Aorta (tissue), 5 donors: ENCODE results near the gene EPHA4. TPM values are rescaled to one million over a fixed set of nuclear protein-coding genes. Genes with fewer than 3 reads are reported as not detected.

Source experiments
- ATAC-seq: fragments of 200-7000 bp; cut with Tn5 transposase; one replicate; pipeline ENCODE4 v1.9.1; 2022; ENCODE audit warnings: moderate library complexity; ENCODE audit not compliant: low FRiP score
- DNase-seq, 2 donors: peaks; one replicate each; pipeline ENCODE4 v3.0.0-alpha.2; 2020
- H3K27ac ChIP-seq, 2 donors: one replicate each; pipeline ENCODE4 v1.5.1; 2013; ENCODE audit warnings: low read length in 2 of 2, mild to moderate bottlenecking in 2 of 2, moderate library complexity in 2 of 2, control low read depth in 1 of 2, inconsistent platforms in 1 of 2, low read depth in 1 of 2
- H3K27me3 ChIP-seq, 2 donors: one replicate each; pipeline ENCODE4 v1.6.1; 2013; ENCODE audit warnings: control low read depth in 1 of 2, low read length in 1 of 2, mild to moderate bottlenecking in 1 of 2, moderate library complexity in 1 of 2; ENCODE audit not compliant: insufficient read depth in 2 of 2, control insufficient read depth in 1 of 2
- H3K36me3 ChIP-seq, 2 donors: one replicate each; pipeline ENCODE4 v1.6.1; 2013; ENCODE audit warnings: control low read depth in 1 of 2, low read length in 1 of 2, mild to moderate bottlenecking in 1 of 2; ENCODE audit not compliant: insufficient read depth in 2 of 2, control insufficient read depth in 1 of 2
- H3K4me1 ChIP-seq, 2 donors: one replicate each; pipeline ENCODE4 v1.6.1; 2013; ENCODE audit warnings: low read length in 2 of 2, control low read depth in 1 of 2, mild to moderate bottlenecking in 1 of 2, moderate library complexity in 1 of 2; ENCODE audit not compliant: insufficient read depth in 2 of 2, control insufficient read depth in 1 of 2
- H3K4me3 ChIP-seq, 2 donors: one replicate each; pipeline ENCODE4 v1.5.1; 2013; ENCODE audit warnings: low read length in 2 of 2, control low read depth in 1 of 2, mild to moderate bottlenecking in 1 of 2
- H3K9me3 ChIP-seq: one replicate; pipeline ENCODE4 v1.6.1; 2013; ENCODE audit warnings: mild to moderate bottlenecking, low read length; ENCODE audit not compliant: control insufficient read depth
- WGBS, 2 donors: extraction: QIAGEN DNeasy Blood & Tissue Kit; methylation state at CpG; one replicate each; pipeline ENCODE4 v1.1.7; 2013; 5-methylcytosine and 5-hydroxymethylcytosine counted together
- intact Hi-C, 2 donors: fragments of 100-400 bp; cut with DNase I; formaldehyde crosslinking; loops; one replicate each; pipeline versions ENCODE4 v1.14.2 to v1.15.0; 2022
- polyA plus RNA-seq, 2 donors: library from polyadenylated mRNA; stranded (reverse); fragments of 200-250 nt; gene quantifications; one replicate each; pipeline ENCODE4 v1.2.3, GENCODE V29; 2013
- total RNA-seq, 2 donors: library from RNA; stranded (reverse); fragmentation: NEBNext Ultra II Directional; extraction: Animal tissue kit (Norgen Biotek cat#: 25700); gene quantifications; one replicate each; pipeline ENCODE4 v1.2.1, GENCODE V29; 2021
- donor health status: healthy with polysubstance abuse.
- donor health status: Bipolar disorder and iron deficiency.
- donor health status: DM: no; HTN: no; CAD: no.
- donor health status: DM: no; HTN: no; CAD: no.
- donor health status: DM: yes; HTN: yes; CAD: no.

Gene EPHA4
- total and polyA plus RNA-seq, 4 donors: 2.9 to 32.1 (median 12.6) TPM

- H3K4me1 ChIP-seq: peaks cover 0 to 2% of the 10 kb centered on the region in 2 donors
- H3K27ac ChIP-seq: no peak overlapping the region
- no peaks in the 10 kb centered on the region for H3K9me3 ChIP-seq
- no peaks in the 10 kb centered on the region for H3K36me3 ChIP-seq
- intact Hi-C loops: no loop called here
- ATAC-seq (no peak), DNase-seq (no peak)
- 91 to 95% methylated on average over 6 of the region's 6 CpGs for WGBS, 2 donors
- H3K4me3 ChIP-seq: no peak overlapping the region
- no peaks in the 10 kb centered on the region for H3K27me3 ChIP-seq
Observed at GRCh38 chr2:221541131-221541735, 30.9 kb downstream of the EPHA4 start.

GRCh38 chr2:221539246-221539645, 32.9 kb downstream of the EPHA4 start:
- ATAC-seq (no peak), DNase-seq (no peak)
- Histone ChIP-seq H3K4me3 (no peak overlapping the region), H3K4me1 (peaks cover 0 to 2% of the 10 kb centered on the region in 2 donors), H3K27ac (no peak overlapping the region), H3K27me3 (no peaks in the 10 kb centered on the region), H3K9me3 (no peaks in the 10 kb centered on the region), H3K36me3 (no peaks in the 10 kb centered on the region)
- intact Hi-C loops: no loop called here
- 93 to 95% methylated on average over 4 of the region's 4 CpGs for WGBS, 2 donors

GRCh38 chr2:221535824-221536223, 36.3 kb downstream of the EPHA4 start:
- ATAC-seq (no peak), DNase-seq (no peak)
- H3K36me3 ChIP-seq: no peaks in the 10 kb centered on the region
- no peak overlapping the region for H3K4me3 ChIP-seq
- H3K9me3 ChIP-seq: no peaks in the 10 kb centered on the region
- peaks cover 0 to 2% of the 10 kb centered on the region in 2 donors for H3K4me1 ChIP-seq
- intact Hi-C loops: no loop called here
- H3K27me3 ChIP-seq: no peaks in the 10 kb centered on the region
- H3K27ac ChIP-seq: no peak overlapping the region
- 96 to 98% methylated on average over 2 of the region's 2 CpGs for WGBS, 2 donors

GRCh38 chr2:221533299-221533698, 38.8 kb downstream of the EPHA4 start:
- no peak overlapping the region for H3K4me3 ChIP-seq
- DNase-seq (no peak), ATAC-seq (no peak)
- intact Hi-C loops: no loop called here
- H3K27ac ChIP-seq: no peak overlapping the region
- no peaks in the 10 kb centered on the region for H3K36me3 ChIP-seq
- WGBS, 2 donors: 93 to 95% methylated on average over 6 of the region's 6 CpGs
- no peaks in the 10 kb centered on the region for H3K27me3 ChIP-seq
- no peaks in the 10 kb centered on the region for H3K9me3 ChIP-seq
- H3K4me1 ChIP-seq: no peaks in the 10 kb centered on the region

GRCh38 chr2:221532641-221533040, 39.5 kb downstream of the EPHA4 start:
- DNase-seq: no peak
- intact Hi-C loops: no loop called here
- H3K9me3 ChIP-seq: no peaks in the 10 kb centered on the region
- no peaks in the 10 kb centered on the region for H3K27me3 ChIP-seq
- H3K27ac ChIP-seq: no peak overlapping the region
- ATAC-seq: no peak
- no peak overlapping the region for H3K4me3 ChIP-seq
- WGBS, 2 donors: 92 to 95% methylated on average over 3 of the region's 3 CpGs
- H3K4me1 ChIP-seq: no peaks in the 10 kb centered on the region
- no peaks in the 10 kb centered on the region for H3K36me3 ChIP-seq

- H3K27me3 ChIP-seq: no peaks in the 10 kb centered on the region
- WGBS, 2 donors: 83 to 88% methylated on average over 2 of the region's 2 CpGs
- ATAC-seq: no peak
Observed at GRCh38 chr2:221530653-221531037, 41.5 kb downstream of the EPHA4 start.

GRCh38 chr2:221529943-221530652, 42.0 kb downstream of the EPHA4 start:
- 79 to 85% methylated on average over 10 of the region's 10 CpGs for WGBS, 2 donors
- Histone ChIP-seq H3K27ac (no peak overlapping the region), H3K27me3 (no peaks in the 10 kb centered on the region), H3K36me3 (no peaks in the 10 kb centered on the region), H3K9me3 (no peaks in the 10 kb centered on the region), H3K4me3 (no peak overlapping the region), H3K4me1 (no peaks in the 10 kb centered on the region)
- ATAC-seq (no peak), DNase-seq (no peak)
- intact Hi-C loops: no loop called here

More at GRCh38 chr2:221530653-221531037, 41.5 kb downstream of the EPHA4 start:
- no peak overlapping the region for H3K4me3 ChIP-seq
- no peaks in the 10 kb centered on the region for H3K9me3 ChIP-seq
- no peak for DNase-seq
- intact Hi-C loops: no loop called here
- H3K27ac ChIP-seq: no peak overlapping the region
- H3K4me1 ChIP-seq: no peaks in the 10 kb centered on the region
- no peaks in the 10 kb centered on the region for H3K36me3 ChIP-seq

- Histone ChIP-seq H3K27ac (no peak overlapping the region), H3K4me1 (no peaks in the 10 kb centered on the region), H3K36me3 (no peaks in the 10 kb centered on the region), H3K4me3 (no peak overlapping the region), H3K9me3 (no peaks in the 10 kb centered on the region), H3K27me3 (no peaks in the 10 kb centered on the region)
- ATAC-seq: no peak
- intact Hi-C loops: no loop called here
- 87 to 90% methylated on average over 8 of the region's 8 CpGs for WGBS, 2 donors
- no peak for DNase-seq
Observed at GRCh38 chr2:221529177-221529942, 42.7 kb downstream of the EPHA4 start.
